HCT116 (cell line): ENCODE results near the gene CD22. TPM values are rescaled to one million over a fixed set of nuclear protein-coding genes. Genes with fewer than 3 reads are reported as not detected.

Experiments
- ATAC-seq: fragments of 200-7000 bp; cut with Tn5 transposase; 2 replicates; pipeline ENCODE4 v1.9.1; 2020; ENCODE audit warnings: mild to moderate bottlenecking, moderate library complexity
- BruUV-seq: library from RNA; stranded (reverse); fragments of 400-500 nt; replicated peaks from 2 replicates; lab custom pipeline; 2021; lab: Mats Ljungman, UMichigan
- CTCF ChIA-PET: fragments of 300-600 bp; sonication (Branson Sonifier 250); formaldehyde crosslinking; loops from one replicate; lab custom pipeline; 2021; ENCODE audit warnings: antibody characterized with exemption; lab: Charles Lee
- POLR2A ChIA-PET: fragments of 300-600, 350-600 bp; sonication (Branson Sonifier 250); formaldehyde crosslinking; loops from one replicate; lab custom pipeline; 2021; ENCODE audit warnings: antibody characterized with exemption; lab: Charles Lee
- RAD21 ChIA-PET, 2 experiments: fragments of 300-600 bp; sonication (Branson Sonifier 250); formaldehyde crosslinking; loops; one replicate each; lab custom pipeline; 2023; ENCODE audit warnings: low total read pairs in 2 of 2; ENCODE audit not compliant: uncharacterized antibody in 2 of 2, unreplicated experiment in 2 of 2, low non-redundant PET in 1 of 2; lab: Charles Lee
- DNase-seq: peaks from one replicate; pipeline ENCODE4 v3.0.0-alpha.2; 2010; ENCODE audit warnings: low read depth, low spot score
- H2AFZ ChIP-seq: fragments of 200-600 bp; shearing (Covaris generic), sonication (generic); 2 replicates; pipeline ENCODE4 v1.6.1; 2017; ENCODE audit warnings: low read depth, mixed run types, mixed read lengths, antibody characterized with exemption, low read length; ENCODE audit not compliant: poor library complexity, severe bottlenecking
- H3K27ac ChIP-seq: 2 replicates; pipeline ENCODE4 v1.5.1; 2012; ENCODE audit warnings: low read depth, low read length
- H3K27me3 ChIP-seq: fragments of 200-600 bp; sonication (generic); 2 replicates; pipeline ENCODE4 v1.6.1; 2016; ENCODE audit warnings: mixed run types, low read length, mixed read lengths; ENCODE audit not compliant: insufficient read depth
- H3K36me3 ChIP-seq, 2 experiments: fragments of 200-500 bp in 1 of 2; fragments of 200-600 bp in 1 of 2; sonication (Bioruptor generic) in 1 of 2; sonication (generic) in 1 of 2; 2 replicates each; pipeline versions ENCODE4 v1.5.1 to v1.6.1; 2014 to 2016; ENCODE audit warnings: low read length in 2 of 2, inconsistent platforms in 1 of 2, mixed read lengths in 1 of 2, mixed run types in 1 of 2; ENCODE audit not compliant: insufficient read depth in 2 of 2, control insufficient read depth in 1 of 2
- H3K4me1 ChIP-seq, 2 experiments: fragments of 200-600 bp in 1 of 2; sonication (generic) in 1 of 2; 2 replicates each; pipeline versions ENCODE4 v1.5.1 to v1.6.1; 2012 to 2017; ENCODE audit warnings: low read length in 2 of 2, inconsistent platforms in 1 of 2, mild to moderate bottlenecking in 1 of 2, mixed read lengths in 1 of 2, mixed run types in 1 of 2, moderate library complexity in 1 of 2; ENCODE audit not compliant: insufficient read depth in 2 of 2, control insufficient read depth in 1 of 2
- H3K4me2 ChIP-seq: fragments of 200-600 bp; sonication (generic); 2 replicates; pipeline ENCODE4 v1.6.1; 2017; ENCODE audit warnings: mixed run types, low read length, mixed read lengths
- H3K4me3 ChIP-seq, 2 experiments: fragments of 200-600 bp in 1 of 2; sonication (generic) in 1 of 2; replicated peaks in 1 of 2; 2 replicates each; pipeline ENCODE4 v1.5.1; 2011 to 2016; ENCODE audit warnings: low read length in 2 of 2, control low read depth in 1 of 2, low read depth in 1 of 2, mild to moderate bottlenecking in 1 of 2, mixed read lengths in 1 of 2, mixed run types in 1 of 2
- H3K79me2 ChIP-seq: fragments of 200-600 bp; sonication (generic); 2 replicates; pipeline ENCODE4 v1.6.1; 2017; ENCODE audit warnings: mild to moderate bottlenecking, mixed run types, low read length, moderate library complexity, mixed read lengths; ENCODE audit not compliant: insufficient read depth
- H3K9ac ChIP-seq: fragments of 200-600 bp; sonication (generic); 2 replicates; pipeline ENCODE4 v1.6.1; 2016; ENCODE audit warnings: low read length, mixed read lengths
- H3K9me2 ChIP-seq: fragments of 200-600 bp; sonication (generic), shearing (Covaris generic); 2 replicates; pipeline ENCODE4 v1.6.1; 2017; ENCODE audit warnings: mixed run types, mild to moderate bottlenecking, moderate library complexity; ENCODE audit not compliant: insufficient read depth
- H3K9me3 ChIP-seq, 2 experiments: fragments of 200-500 bp in 1 of 2; fragments of 200-600 bp in 1 of 2; sonication (Bioruptor generic) in 1 of 2; sonication (generic) in 1 of 2; 2 replicates each; pipeline ENCODE4 v1.6.1; 2014 to 2017; ENCODE audit warnings: low read length in 2 of 2, mixed read lengths in 2 of 2, inconsistent platforms in 1 of 2, low read depth in 1 of 2, mild to moderate bottlenecking in 1 of 2, mixed run types in 1 of 2, moderate library complexity in 1 of 2; ENCODE audit not compliant: control insufficient read depth in 1 of 2, insufficient read depth in 1 of 2
- H4K20me1 ChIP-seq: fragments of 200-600 bp; sonication (generic), shearing (Covaris generic); 2 replicates; pipeline ENCODE4 v1.6.1; 2017; ENCODE audit warnings: mixed run types, mild to moderate bottlenecking, moderate library complexity; ENCODE audit not compliant: insufficient read depth
- CBX3 ChIP-seq: IDR thresholded peaks from 2 replicates; pipeline ENCODE4 v1.6.1; 2012; ENCODE audit warnings: low read depth
- CEBPB ChIP-seq: IDR thresholded peaks from 2 replicates; pipeline ENCODE4 v1.6.1; 2012; ENCODE audit warnings: low read depth
- CTCF ChIP-seq, 3 experiments: fragments of 200-600 bp in 1 of 3; sonication (generic) in 1 of 3; IDR thresholded peaks in 2 of 3; conservative IDR thresholded peaks in 1 of 3; 2 replicates each; pipeline ENCODE4 v1.5.1; 2012 to 2017; ENCODE audit warnings: low read depth in 2 of 3, low read length in 2 of 3, antibody characterized with exemption in 1 of 3, borderline replicate concordance in 1 of 3, control low read depth in 1 of 3, mild to moderate bottlenecking in 1 of 3, mixed read lengths in 1 of 3, mixed run types in 1 of 3, moderate library complexity in 1 of 3; ENCODE audit not compliant: insufficient read depth in 1 of 3
- EGR1 ChIP-seq: IDR thresholded peaks from 2 replicates; pipeline ENCODE4 v1.6.1; 2012; ENCODE audit warnings: low read depth
- ELF1 ChIP-seq: IDR thresholded peaks from 2 replicates; pipeline ENCODE4 v1.6.1; 2012; ENCODE audit warnings: low read depth, borderline replicate concordance
- EZH2 ChIP-seq: fragments of 200-600 bp; sonication (generic); IDR thresholded peaks from 2 replicates; pipeline ENCODE4 v1.6.1; 2017; ENCODE audit warnings: antibody characterized with exemption, mixed run types
- EZH2phosphoT487 ChIP-seq: fragments of 200-600 bp; IDR thresholded peaks from 2 replicates; pipeline ENCODE4 v1.6.1; 2018; ENCODE audit warnings: antibody characterized with exemption, borderline replicate concordance
- FOSL1 ChIP-seq: IDR thresholded peaks from 2 replicates; pipeline ENCODE4 v1.6.1; 2012; ENCODE audit warnings: low read depth
- JUND ChIP-seq: IDR thresholded peaks from 2 replicates; pipeline ENCODE4 v1.6.1; 2012
- POLR2A ChIP-seq: IDR thresholded peaks from 2 replicates; pipeline ENCODE4 v1.7.0; 2011; ENCODE audit warnings: borderline replicate concordance; ENCODE audit not compliant: insufficient read depth, insufficient read length; ENCODE audit errors: extremely low read depth
- RAD21 ChIP-seq: IDR thresholded peaks from 2 replicates; pipeline ENCODE4 v1.6.1; 2012; ENCODE audit warnings: low read depth, mild to moderate bottlenecking
- SIN3A ChIP-seq: IDR thresholded peaks from 2 replicates; pipeline ENCODE4 v1.6.1; 2012; ENCODE audit warnings: low read depth
- SP1 ChIP-seq: IDR thresholded peaks from 2 replicates; pipeline ENCODE4 v1.6.1; 2012; ENCODE audit warnings: low read depth
- SRF ChIP-seq: IDR thresholded peaks from 2 replicates; pipeline ENCODE4 v1.6.1; 2012; ENCODE audit warnings: low read depth
- TCF7L2 ChIP-seq: IDR thresholded peaks from 2 replicates; pipeline ENCODE4 v1.7.0; 2011; ENCODE audit warnings: borderline replicate concordance, inconsistent platforms; ENCODE audit not compliant: insufficient read depth, insufficient read length; ENCODE audit errors: extremely low read depth
- YY1 ChIP-seq: IDR thresholded peaks from 2 replicates; pipeline ENCODE4 v1.6.1; 2011; ENCODE audit warnings: low read length, low read depth, moderate library complexity, mild to moderate bottlenecking; ENCODE audit not compliant: insufficient replicate concordance; ENCODE audit errors: extremely low read depth
- ZBTB33 ChIP-seq: IDR thresholded peaks from 2 replicates; pipeline ENCODE4 v1.6.1; 2011; ENCODE audit warnings: mild to moderate bottlenecking, low read length, moderate library complexity; ENCODE audit not compliant: insufficient replicate concordance; ENCODE audit errors: extremely low read depth
- ZFX ChIP-seq: fragments of 450-650 bp; IDR thresholded peaks from 2 replicates; pipeline ENCODE4 v1.6.1; 2017
- intact Hi-C: fragments of 100-400 bp; cut with micrococcal nuclease; formaldehyde crosslinking; loops from 2 replicates; pipeline ENCODE4 v1.10.0; 2022
- total RNA-seq: library from RNA; stranded (reverse); gene quantifications from one replicate; pipeline ENCODE4 v1.2.1, GENCODE V29; 2021; ENCODE audit not compliant: unreplicated experiment
- TF ChIP-seq, protein P1 (sequence below): IDR thresholded peaks from 2 replicates; pipeline ENCODE4 v1.6.1; 2012
- TF ChIP-seq, protein P2 (sequence below): IDR thresholded peaks from 2 replicates; pipeline ENCODE4 v1.6.1; 2012

Gene CD22
- total RNA-seq, 1 experiment from 2014 or later, result 7.0 TPM

DNA sequence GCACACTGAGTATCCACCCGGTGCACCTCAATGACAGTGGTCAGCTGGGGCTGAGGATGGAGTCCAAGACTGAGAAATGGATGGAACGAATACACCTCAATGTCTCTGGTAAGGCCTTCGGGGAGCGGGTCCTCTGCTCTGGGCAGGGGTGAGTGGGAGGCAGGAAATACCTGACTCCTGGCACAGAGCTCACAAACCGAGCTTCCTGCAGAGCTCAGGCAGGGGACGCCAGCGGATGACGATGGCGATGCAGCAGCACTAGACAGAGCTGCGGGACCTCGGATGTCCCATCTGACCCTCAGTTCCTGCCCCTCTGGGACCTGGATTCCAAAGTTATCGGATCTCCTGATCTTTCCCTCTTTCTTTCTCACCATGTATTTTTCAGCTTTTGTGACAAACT, 3.8 kb downstream of the CD22 start:
- DNase-seq (no peak), ATAC-seq (no peak)
- no peak overlapping the region for H3K4me3 ChIP-seq
- H3K9me2 ChIP-seq, result no peaks in the 10 kb centered on the region
- intact Hi-C loops, result no loop called here
- H3K36me3 ChIP-seq, result no peaks in the 10 kb centered on the region
- H3K27ac ChIP-seq, result no peak overlapping the region
- no peaks in the 10 kb centered on the region for H3K27me3 ChIP-seq
- no peak overlapping the region for H2AFZ ChIP-seq
- RAD21 ChIA-PET, result no interaction called here
- no peaks in the 10 kb centered on the region for H3K79me2 ChIP-seq
- no TSS peak for BruUV-seq
- POLR2A ChIA-PET, result no interaction called here
- TF ChIP-seq POLR2A (no peak), TCF7L2 (no peak), ELF1 (no peak), ZBTB33 (no peak), SP1 (no peak), SRF (no peak), CTCF (IDR thresholded peaks at IDR 0.05 in 2 of 3, conservative IDR thresholded peaks at IDR 0.05 in 1 of 3; ENCODE audit: borderline replicate concordance in 1 of 3, insufficient read depth in 1 of 3, low read depth in 2 of 3, low read length in 2 of 3) (no peak), CBX3 (no peak), RAD21 (no peak), JUND (no peak), CEBPB (no peak), FOSL1 (no peak), ZFX (no peak), EGR1 (no peak), YY1 (no peak), EZH2phosphoT487 (no peak), SIN3A (no peak), EZH2 (no peak)
- TF ChIP-seq, protein P1, sequence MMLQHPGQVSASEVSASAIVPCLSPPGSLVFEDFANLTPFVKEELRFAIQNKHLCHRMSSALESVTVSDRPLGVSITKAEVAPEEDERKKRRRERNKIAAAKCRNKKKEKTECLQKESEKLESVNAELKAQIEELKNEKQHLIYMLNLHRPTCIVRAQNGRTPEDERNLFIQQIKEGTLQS, result no peak
- TF ChIP-seq, protein P2, sequence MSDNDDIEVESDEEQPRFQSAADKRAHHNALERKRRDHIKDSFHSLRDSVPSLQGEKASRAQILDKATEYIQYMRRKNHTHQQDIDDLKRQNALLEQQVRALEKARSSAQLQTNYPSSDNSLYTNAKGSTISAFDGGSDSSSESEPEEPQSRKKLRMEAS, result no peak
- H3K4me1 ChIP-seq, result no peaks in the 10 kb centered on the region
- H4K20me1 ChIP-seq, result no peaks in the 10 kb centered on the region
- H3K4me2 ChIP-seq, result no peak overlapping the region
- H3K9ac ChIP-seq, result no peak overlapping the region
- CTCF ChIA-PET, result interaction anchor here (1.0 kb wide), 1 partner anchor 191 kb away, joined by 3 read pairs; no protein-coding TSS in a partner anchor
- H3K9me3 ChIP-seq, result no peaks in the 10 kb centered on the region
